T-helper 9 cell (primary cell): Measurements from ENCODE around the gene TP53BP2.
"Not testable (repeated sequence)": the region's sequence is repeated elsewhere in the genome, so short reads cannot be mapped to it uniquely, and the experiment has no call there.

ENCODE experiments used
- DNase-seq: peaks from one replicate; pipeline ENCODE4 v3.0.0-alpha.2; 2020

Gene TP53BP2

GRCh38 chr1:223828162-223828848 is 17.4 kb downstream of the TP53BP2 start:
- no peak for DNase-seq

- no peak for DNase-seq
Measured at GRCh38 chr1:223827193-223827663, 18.5 kb downstream of the TP53BP2 start.

DNA sequence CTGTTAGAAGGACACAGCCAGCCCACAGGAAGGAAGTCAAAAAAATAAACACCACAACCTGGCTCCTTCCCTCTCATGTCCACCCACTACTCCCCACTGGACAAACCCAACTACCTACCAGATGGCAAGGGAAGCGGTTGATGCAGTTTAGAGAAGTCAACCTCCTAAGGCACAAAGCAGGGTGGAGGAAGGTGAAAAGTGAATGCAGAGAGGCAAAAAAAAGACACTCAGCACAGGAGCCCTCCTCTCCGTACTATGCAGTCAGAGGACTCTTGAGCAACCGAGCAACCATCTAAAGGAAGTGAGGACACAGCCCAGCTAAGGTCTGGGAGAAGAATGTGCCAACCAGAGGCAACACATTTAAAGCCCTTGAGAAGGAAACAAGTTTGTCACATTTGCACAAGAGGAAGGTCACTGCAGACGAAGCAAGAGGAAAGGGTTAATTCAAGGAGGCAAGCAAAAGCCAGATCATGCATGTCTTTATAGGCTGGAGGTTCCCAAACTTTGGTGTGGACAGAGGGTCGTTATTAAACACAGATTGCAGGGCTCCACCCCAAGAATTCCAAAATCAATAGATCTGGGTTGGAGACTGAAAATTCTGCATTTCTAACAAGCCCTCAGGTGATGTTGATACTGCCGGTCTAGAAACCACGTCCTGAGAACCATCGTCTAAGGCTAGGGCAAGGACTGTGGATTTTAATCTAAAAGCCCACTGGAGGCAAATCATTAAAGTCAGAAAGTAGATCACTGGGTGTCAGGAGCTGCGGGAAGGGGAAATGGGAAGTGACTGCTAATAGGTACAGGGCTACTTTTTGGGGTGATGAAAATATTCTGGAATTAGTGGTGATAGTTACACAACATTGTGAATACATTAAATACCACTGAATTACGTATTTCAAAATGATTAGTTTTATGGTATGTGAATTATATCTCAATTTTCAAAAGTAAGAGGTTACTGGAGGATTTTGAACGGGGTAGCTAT is 19.7 kb downstream of the TP53BP2 start:
- no peak for DNase-seq

GRCh38 chr1:223824712-223825111 is 21.0 kb downstream of the TP53BP2 start:
- DNase-seq: no peak

DNA sequence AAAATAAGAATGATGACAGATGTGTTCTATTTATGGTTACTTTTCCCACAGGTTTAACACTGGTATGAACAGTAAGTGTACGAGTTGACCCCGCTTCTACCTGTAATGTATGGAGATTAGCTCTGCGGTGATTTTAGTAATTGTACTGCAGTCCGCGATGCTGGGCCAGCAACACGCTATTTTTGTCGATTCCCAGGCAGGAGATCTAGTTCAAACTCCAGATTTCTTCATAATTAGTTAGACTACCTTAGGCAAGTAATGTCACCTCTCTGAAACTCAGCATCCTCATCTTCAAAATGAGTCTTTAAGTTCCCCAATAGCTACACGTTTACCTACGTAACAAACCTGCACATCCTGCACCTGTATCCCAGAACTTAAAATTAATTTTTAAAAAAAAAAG is 21.5 kb downstream of the TP53BP2 start:
- no peak for DNase-seq

GRCh38 chr1:223820971-223821370 is 24.8 kb downstream of the TP53BP2 start:
- no peak for DNase-seq

- no peak for DNase-seq
Measured at GRCh38 chr1:223820515-223820858, 25.3 kb downstream of the TP53BP2 start.

GRCh38 chr1:223819730-223820514 is 25.8 kb downstream of the TP53BP2 start:
- no peak for DNase-seq

GRCh38 chr1:223817265-223817664 is 28.5 kb downstream of the TP53BP2 start:
- DNase-seq: not testable (repeated sequence)

GRCh38 chr1:223815865-223816264 is 29.9 kb downstream of the TP53BP2 start:
- DNase-seq: no peak

DNA sequence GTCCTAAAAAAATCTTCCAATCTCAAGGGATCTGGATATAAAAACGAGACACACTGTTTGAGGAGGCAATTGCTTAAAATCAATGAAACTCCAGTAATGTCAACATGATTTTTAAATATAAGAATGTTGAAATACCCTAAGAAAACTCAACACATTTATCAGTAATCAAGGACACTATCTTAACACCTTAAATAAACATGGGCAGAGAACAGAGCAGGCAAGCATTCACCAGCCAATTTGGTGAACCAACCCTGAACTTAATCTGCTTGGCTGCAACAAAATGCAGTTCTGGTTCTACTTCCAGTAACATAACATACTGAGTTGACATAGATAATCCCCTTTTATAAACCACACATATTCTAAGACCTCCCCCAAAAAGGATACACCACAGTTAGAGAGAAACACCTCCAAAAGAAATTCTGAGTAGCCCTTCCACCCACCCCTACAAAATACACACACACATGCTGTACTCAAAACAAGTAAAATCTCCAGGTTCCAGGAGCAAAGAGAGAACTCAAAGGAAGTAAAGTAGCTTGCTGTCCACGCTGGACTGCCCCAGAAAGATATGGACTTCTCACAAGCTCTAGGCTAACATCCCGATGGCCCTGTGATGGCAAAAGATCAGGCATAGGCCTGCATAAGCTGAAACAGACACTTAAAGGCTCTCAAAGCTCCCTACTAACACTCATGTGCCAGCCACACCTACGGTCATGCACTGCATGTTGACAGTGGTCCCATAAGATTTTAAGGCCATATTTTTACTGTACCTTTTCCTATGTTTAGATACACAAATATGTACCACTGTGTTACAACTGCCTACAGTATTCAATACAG is 30.5 kb downstream of the TP53BP2 start:
- no peak for DNase-seq

- no peak for DNase-seq
Measured at GRCh38 chr1:223813645-223814044, 32.1 kb downstream of the TP53BP2 start.

DNA sequence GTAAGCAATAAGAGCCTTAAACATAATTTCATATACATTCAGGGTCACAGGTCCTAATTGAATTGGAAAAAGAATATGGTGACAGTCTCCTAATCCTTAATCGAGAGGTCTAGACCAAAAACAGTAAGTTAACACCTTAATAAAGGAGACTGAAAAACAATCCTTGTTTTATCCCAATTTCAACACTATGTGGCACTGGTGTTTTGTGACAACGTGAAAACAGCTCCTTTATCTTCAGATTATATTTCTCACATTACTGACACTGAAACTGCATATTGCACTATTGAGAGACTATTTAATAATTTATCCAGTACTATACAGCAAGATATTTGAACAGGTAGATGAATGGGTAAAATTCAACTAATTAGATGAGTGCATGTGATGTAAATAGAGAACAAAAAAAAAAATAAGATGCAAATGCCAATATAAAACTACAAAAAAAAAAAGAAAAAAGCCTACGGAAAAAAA is 34.1 kb downstream of the TP53BP2 start:
- DNase-seq: no peak

- no peak for DNase-seq
Measured at GRCh38 chr1:223810586-223810985, 35.2 kb downstream of the TP53BP2 start.

DNA sequence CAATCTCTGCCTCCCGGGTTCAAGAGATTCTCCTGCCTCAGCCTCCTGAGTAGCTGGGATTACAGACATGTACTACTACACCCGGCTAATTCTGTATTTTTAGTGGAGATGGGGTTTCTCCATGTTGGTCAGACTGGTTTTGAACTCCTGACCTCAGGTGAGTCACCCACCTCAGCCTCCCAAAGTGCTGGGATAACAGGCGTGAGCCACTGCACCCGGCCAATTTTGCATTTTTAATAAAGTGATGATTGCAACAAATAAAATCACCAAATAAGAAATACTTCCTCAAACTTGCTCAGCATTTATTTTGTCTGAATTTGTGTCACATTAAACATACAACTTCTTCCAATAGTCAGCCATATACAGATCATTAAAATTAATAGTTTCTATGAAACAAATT is 35.8 kb downstream of the TP53BP2 start:
- not testable (repeated sequence) for DNase-seq

- no peak for DNase-seq
Measured at GRCh38 chr1:223803211-223803610, 42.5 kb downstream of the TP53BP2 start.

GRCh38 chr1:223802602-223803001 is 43.1 kb downstream of the TP53BP2 start:
- no peak for DNase-seq

GRCh38 chr1:223802032-223802431 is 43.7 kb downstream of the TP53BP2 start:
- DNase-seq: no peak

DNA sequence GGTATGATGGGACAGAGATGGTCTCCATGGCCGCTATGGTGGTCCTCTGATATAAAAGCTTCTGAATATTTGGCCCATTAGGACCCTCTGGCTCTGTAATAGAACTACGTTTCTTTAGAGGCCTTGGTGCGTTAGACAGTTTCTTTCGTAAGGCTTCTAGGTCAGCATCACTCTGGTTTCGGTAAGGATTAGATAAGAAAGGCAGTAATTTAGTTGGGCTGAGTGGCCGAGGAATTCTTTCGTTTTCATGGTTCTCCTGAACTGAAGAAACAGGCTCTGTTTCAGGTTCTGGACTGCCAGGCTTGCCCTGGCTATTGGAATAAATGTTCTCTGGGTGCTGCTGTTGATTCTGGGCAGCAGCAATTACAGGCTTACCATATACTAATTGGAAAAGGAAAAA is 49.5 kb downstream of the TP53BP2 start:
- DNase-seq: no peak

DNA sequence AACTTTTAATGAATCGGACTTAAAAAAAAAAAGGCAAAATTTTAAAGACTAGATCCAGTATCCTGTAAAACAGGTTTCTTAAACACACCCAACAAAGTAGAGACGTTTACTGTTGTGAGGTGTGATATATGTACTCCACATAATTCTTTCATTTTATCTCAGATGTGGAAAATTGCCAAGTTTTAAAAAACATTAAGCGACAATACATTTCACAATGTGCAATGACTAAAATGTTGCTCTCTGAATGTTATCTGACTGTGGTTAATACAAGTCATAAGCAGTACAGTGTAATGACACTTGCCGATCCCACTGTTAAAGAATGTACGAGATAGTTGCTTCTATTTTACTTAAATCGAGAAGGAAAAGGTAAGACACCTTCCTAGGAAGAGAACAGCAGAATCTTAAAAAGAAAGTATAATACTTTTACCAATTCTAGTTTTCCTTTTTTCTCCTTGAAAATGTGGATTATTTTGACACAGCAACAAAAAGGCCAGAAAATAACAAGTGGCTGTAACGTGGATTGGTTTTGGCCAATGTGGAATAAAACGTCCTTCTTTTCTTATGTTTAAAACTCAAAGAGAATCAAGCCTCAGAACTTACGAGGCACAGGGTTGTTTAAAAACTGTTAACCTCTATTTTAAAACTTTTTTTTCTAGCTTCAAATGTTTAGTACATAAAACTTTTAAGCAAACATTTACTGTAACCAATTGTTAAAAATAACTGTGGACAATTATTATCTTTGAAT is 51.4 kb downstream of the TP53BP2 start:
- no peak for DNase-seq

GRCh38 chr1:223793716-223794115 is 52.0 kb downstream of the TP53BP2 start:
- no peak for DNase-seq
